H1 (cell line): ENCODE data around the gene CEP104. TPM values are rescaled to one million over a fixed set of nuclear protein-coding genes. Genes with fewer than 3 reads are reported as not detected.

Source experiments
- CTCF ChIA-PET: fragments of 300-600 bp; sonication (Branson Sonifier 250); formaldehyde crosslinking; loops from one replicate; lab custom pipeline; 2021; ENCODE audit not compliant: partially characterized antibody; lab: Charles Lee
- POLR2A ChIA-PET: fragments of 300-600 bp; sonication (Branson Sonifier 250); formaldehyde crosslinking; loops from one replicate; lab custom pipeline; 2021; ENCODE audit warnings: inconsistent platforms; ENCODE audit not compliant: partially characterized antibody; lab: Charles Lee
- DNase-seq, 2 experiments: peaks; one replicate each; pipeline versions ENCODE4 v3.0.0 to v3.0.0-alpha.2; 2010 to 2022; ENCODE audit warnings: low spot score in 2 of 2, low read depth in 1 of 2, mixed read lengths in 1 of 2
- FAIRE-seq: peaks from 2 replicates; lab custom pipeline; 2011; peaks lifted over from hg19 to GRCh38; lab: Jason Lieb, UNC
- H2AFZ ChIP-seq: 2 replicates; pipeline ENCODE4 v1.8.1; 2012; ENCODE audit warnings: low read length, inconsistent platforms
- H2AK5ac ChIP-seq: 2 replicates; pipeline ENCODE4 v1.6.1; 2013; ENCODE audit warnings: low read depth, low read length
- H2BK120ac ChIP-seq: replicated peaks from 2 replicates; pipeline ENCODE3; 2013; ENCODE audit warnings: low read depth, low read length, inconsistent platforms
- H2BK12ac ChIP-seq: 2 replicates; pipeline ENCODE4 v1.6.1; 2013; ENCODE audit warnings: low read depth, low read length
- H2BK15ac ChIP-seq: 2 replicates; pipeline ENCODE4 v1.6.1; 2013; ENCODE audit warnings: low read length
- H2BK20ac ChIP-seq: 2 replicates; pipeline ENCODE4 v1.6.1; 2013; ENCODE audit warnings: low read length
- H2BK5ac ChIP-seq: 2 replicates; pipeline ENCODE4 v1.6.1; 2013; ENCODE audit warnings: low read depth, low read length
- H3K14ac ChIP-seq: 2 replicates; pipeline ENCODE4 v1.6.1; 2013; ENCODE audit warnings: inconsistent platforms; ENCODE audit not compliant: insufficient read length
- H3K18ac ChIP-seq: 2 replicates; pipeline ENCODE4 v1.6.1; 2013; ENCODE audit warnings: low read length; ENCODE audit errors: extremely low read depth
- H3K23ac ChIP-seq: 2 replicates; pipeline ENCODE4 v1.6.1; 2013; ENCODE audit warnings: inconsistent platforms; ENCODE audit not compliant: insufficient read length
- H3K23me2 ChIP-seq: 2 replicates; pipeline ENCODE4 v1.6.1; 2013; ENCODE audit warnings: low read depth, low read length
- H3K27ac ChIP-seq: 2 replicates; pipeline ENCODE4 v1.6.1; 2011; ENCODE audit warnings: low read depth, low read length, inconsistent platforms
- H3K27me3 ChIP-seq, 4 experiments: replicated peaks in 1 of 4; 1 replicate in 1 of 4; 2 replicates in 3 of 4; pipeline versions ENCODE4 v1.6.1 to v1.8.1; 2011 to 2013; ENCODE audit warnings: low read length in 3 of 4, mild to moderate bottlenecking in 3 of 4, inconsistent platforms in 2 of 4, mixed read lengths in 2 of 4, moderate library complexity in 1 of 4; ENCODE audit not compliant: control insufficient read depth in 3 of 4, insufficient read depth in 3 of 4; ENCODE audit errors: extremely low read depth in 1 of 4
- H3K36me3 ChIP-seq, 4 experiments: 2 replicates each; pipeline versions ENCODE4 v1.6.1 to v1.8.1; 2011 to 2013; ENCODE audit warnings: mild to moderate bottlenecking in 4 of 4, low read length in 3 of 4, moderate library complexity in 2 of 4, control low read depth in 1 of 4, inconsistent platforms in 1 of 4; ENCODE audit not compliant: insufficient read depth in 4 of 4, control insufficient read depth in 2 of 4
- H3K4ac ChIP-seq: replicated peaks from 2 replicates; pipeline ENCODE3; 2013; ENCODE audit warnings: low read length, low read depth, mixed read lengths, inconsistent platforms; ENCODE audit not compliant: insufficient read length
- H3K4me1 ChIP-seq, 4 experiments: replicated peaks in 1 of 4; 1 replicate in 1 of 4; 2 replicates in 3 of 4; pipeline versions ENCODE4 v1.6.1 to v1.8.1; 2011 to 2013; ENCODE audit warnings: low read length in 3 of 4, inconsistent platforms in 2 of 4, mixed read lengths in 1 of 4; ENCODE audit not compliant: insufficient read depth in 4 of 4, control insufficient read depth in 3 of 4
- H3K4me2 ChIP-seq, 2 experiments: 2 replicates each; pipeline versions ENCODE4 v1.6.1 to v1.8.1; 2011 to 2013; ENCODE audit warnings: low read depth in 2 of 2, low read length in 2 of 2, control low read depth in 1 of 2, inconsistent platforms in 1 of 2, mild to moderate bottlenecking in 1 of 2; ENCODE audit not compliant: insufficient read depth in 1 of 2
- H3K4me3 ChIP-seq, 4 experiments: fragments of 200-600, 300-600 bp in 1 of 4; sonication (generic), shearing (Covaris generic), sonication (Bioruptor Twin) in 1 of 4; 2 replicates each; pipeline versions ENCODE4 v1.5.1 to v1.8.1; 2011 to 2016; ENCODE audit warnings: low read length in 4 of 4, low read depth in 3 of 4, control low read depth in 2 of 4, inconsistent platforms in 2 of 4, mild to moderate bottlenecking in 2 of 4, mixed read lengths in 1 of 4, moderate library complexity in 1 of 4; ENCODE audit not compliant: insufficient read depth in 2 of 4; ENCODE audit errors: extremely low read depth in 1 of 4
- H3K56ac ChIP-seq: replicated peaks from 2 replicates; pipeline ENCODE3; 2013; ENCODE audit warnings: low read depth, mild to moderate bottlenecking, mixed read lengths, low read length, inconsistent platforms; ENCODE audit not compliant: insufficient read length
- H3K79me1 ChIP-seq: 2 replicates; pipeline ENCODE4 v1.6.1; 2013; ENCODE audit warnings: low read depth, low read length, control low read depth
- H3K79me2 ChIP-seq, 2 experiments: 2 replicates each; pipeline versions ENCODE4 v1.6.1 to v1.8.1; 2012 to 2013; ENCODE audit warnings: low read length in 2 of 2, mild to moderate bottlenecking in 2 of 2, inconsistent platforms in 1 of 2; ENCODE audit not compliant: insufficient read depth in 2 of 2, control insufficient read depth in 1 of 2
- H3K9ac ChIP-seq, 4 experiments: replicated peaks in 1 of 4; 1 replicate in 1 of 4; 2 replicates in 3 of 4; pipeline versions ENCODE4 v1.6.1 to v1.8.1; 2011 to 2013; ENCODE audit warnings: low read depth in 3 of 4, low read length in 3 of 4, control low read depth in 2 of 4, mild to moderate bottlenecking in 2 of 4, moderate library complexity in 2 of 4, inconsistent platforms in 1 of 4; ENCODE audit errors: extremely low read depth in 1 of 4
- H3K9me3 ChIP-seq, 2 experiments: 2 replicates each; pipeline versions ENCODE4 v1.6.1 to v1.8.1; 2012 to 2013; ENCODE audit warnings: mild to moderate bottlenecking in 2 of 2, moderate library complexity in 2 of 2, control low read depth in 1 of 2, inconsistent platforms in 1 of 2, low read depth in 1 of 2, low read length in 1 of 2, mixed read lengths in 1 of 2; ENCODE audit not compliant: insufficient read depth in 2 of 2
- H4K20me1 ChIP-seq, 2 experiments: replicated peaks in 1 of 2; 2 replicates each; pipeline versions ENCODE3 to v1.8.1; 2011 to 2013; ENCODE audit warnings: inconsistent platforms in 2 of 2, low read length in 2 of 2, mild to moderate bottlenecking in 1 of 2; ENCODE audit not compliant: insufficient read depth in 2 of 2, control insufficient read depth in 1 of 2
- H4K5ac ChIP-seq: 2 replicates; pipeline ENCODE4 v1.6.1; 2013; ENCODE audit warnings: low read length, low read depth, mixed read lengths, inconsistent platforms; ENCODE audit not compliant: insufficient read length
- H4K8ac ChIP-seq: 2 replicates; pipeline ENCODE4 v1.8.0; 2013; ENCODE audit warnings: mild to moderate bottlenecking, moderate library complexity, low read length, inconsistent platforms; ENCODE audit not compliant: insufficient read depth; ENCODE audit errors: extremely low read depth
- H4K91ac ChIP-seq: replicated peaks from 2 replicates; pipeline ENCODE3; 2013; ENCODE audit warnings: low read length, mixed read lengths, inconsistent platforms; ENCODE audit not compliant: insufficient read length
- BACH1 ChIP-seq: IDR thresholded peaks from 2 replicates; pipeline ENCODE4 v1.6.1; 2012; ENCODE audit warnings: low read length, improper control_type of control experiment
- BCL11A ChIP-seq, 2 experiments: IDR thresholded peaks; one replicate each; pipeline ENCODE4 v1.6.1; 2011; ENCODE audit warnings: low read depth in 2 of 2, low read length in 2 of 2, mild to moderate bottlenecking in 2 of 2
- CREB1 ChIP-seq: IDR thresholded peaks from 2 replicates; pipeline ENCODE4 v1.6.1; 2012; ENCODE audit warnings: inconsistent platforms
- GTF2F1 ChIP-seq: IDR thresholded peaks from 2 replicates; pipeline ENCODE4 v1.6.1; 2012; ENCODE audit warnings: low read depth, low read length, improper control_type of control experiment, borderline replicate concordance
- PHF8 ChIP-seq: fragments of 200-600 bp; sonication (generic); conservative IDR thresholded peaks from 2 replicates; pipeline ENCODE4 v1.7.1; 2012; ENCODE audit warnings: low read depth, mild to moderate bottlenecking, inconsistent platforms, low read length, moderate library complexity
- RXRA ChIP-seq: IDR thresholded peaks from 2 replicates; pipeline ENCODE4 v1.6.1; 2011; ENCODE audit warnings: low read depth, mild to moderate bottlenecking, low read length, moderate library complexity; ENCODE audit not compliant: insufficient read depth
- SIN3A ChIP-seq, 2 experiments: IDR thresholded peaks in 1 of 2; conservative IDR thresholded peaks in 1 of 2; 2 replicates each; pipeline ENCODE4 v1.6.1; 2011 to 2012; ENCODE audit warnings: low read length in 2 of 2, improper control_type of control experiment in 1 of 2, low read depth in 1 of 2, mild to moderate bottlenecking in 1 of 2
- TAF7 ChIP-seq: optimal IDR thresholded peaks from 2 replicates; pipeline ENCODE3; 2011; ENCODE audit warnings: low read depth, mild to moderate bottlenecking, inconsistent platforms, low read length, moderate library complexity, borderline replicate concordance
- TEAD4 ChIP-seq: IDR thresholded peaks from 2 replicates; pipeline ENCODE4 v1.6.1; 2012; ENCODE audit warnings: low read depth, low read length, inconsistent platforms, mixed read lengths
- WGBS, 2 experiments: shearing (Covaris generic) in 1 of 2; methylation state at CpG; one replicate each; pipeline versions ENCODE4 v1.1.6 to v1.1.7; 2013 to 2015; ENCODE audit warnings: low lambda C conversion rate in 2 of 2, mixed read lengths in 2 of 2, inconsistent platforms in 1 of 2, low coverage in 1 of 2, missing lambda C conversion rate in 1 of 2; ENCODE audit not compliant: insufficient replicate concordance in 2 of 2, insufficient coverage in 1 of 2, insufficient read length in 1 of 2; ENCODE audit errors: extremely low coverage in 1 of 2, missing lambda C conversion rate in 1 of 2; 5-methylcytosine and 5-hydroxymethylcytosine counted together
- polyA plus RNA-seq, 7 experiments: library from polyadenylated mRNA; depleted of rRNA in 3 of 7; stranded (reverse) in 5 of 7; unstranded in 2 of 7; fragments of >200 nt in 5 of 7; fragments of 200-250 nt in 2 of 7; gene quantifications; 1 replicate in 5 of 7; 2 replicates in 1 of 7; 4 replicates in 1 of 7; pipeline versions ENCODE4 v1.2.1 to v1.2.3, GENCODE V29; 2011 to 2013; ENCODE audit warnings: missing spikeins in 2 of 7, mixed read lengths in 2 of 7
- total RNA-seq: library from RNA; stranded (reverse); fragmentation: NEBNext Ultra II Directional; extraction: Animal tissue kit (Norgen Biotek cat#: 25700); gene quantifications from 2 replicates; pipeline ENCODE4 v1.2.1, GENCODE V29; 2021
- TF ChIP-seq, protein P1 (sequence below): IDR thresholded peaks from 2 replicates; pipeline ENCODE4 v1.6.1; 2012; ENCODE audit warnings: low read length, inconsistent platforms

Gene CEP104
- total and polyA plus RNA-seq, 2 of the 8 experiments (the other 6 are each of a cell fraction or from before 2014, with no cell fraction given): 8.0 to 43.9 TPM

DNA sequence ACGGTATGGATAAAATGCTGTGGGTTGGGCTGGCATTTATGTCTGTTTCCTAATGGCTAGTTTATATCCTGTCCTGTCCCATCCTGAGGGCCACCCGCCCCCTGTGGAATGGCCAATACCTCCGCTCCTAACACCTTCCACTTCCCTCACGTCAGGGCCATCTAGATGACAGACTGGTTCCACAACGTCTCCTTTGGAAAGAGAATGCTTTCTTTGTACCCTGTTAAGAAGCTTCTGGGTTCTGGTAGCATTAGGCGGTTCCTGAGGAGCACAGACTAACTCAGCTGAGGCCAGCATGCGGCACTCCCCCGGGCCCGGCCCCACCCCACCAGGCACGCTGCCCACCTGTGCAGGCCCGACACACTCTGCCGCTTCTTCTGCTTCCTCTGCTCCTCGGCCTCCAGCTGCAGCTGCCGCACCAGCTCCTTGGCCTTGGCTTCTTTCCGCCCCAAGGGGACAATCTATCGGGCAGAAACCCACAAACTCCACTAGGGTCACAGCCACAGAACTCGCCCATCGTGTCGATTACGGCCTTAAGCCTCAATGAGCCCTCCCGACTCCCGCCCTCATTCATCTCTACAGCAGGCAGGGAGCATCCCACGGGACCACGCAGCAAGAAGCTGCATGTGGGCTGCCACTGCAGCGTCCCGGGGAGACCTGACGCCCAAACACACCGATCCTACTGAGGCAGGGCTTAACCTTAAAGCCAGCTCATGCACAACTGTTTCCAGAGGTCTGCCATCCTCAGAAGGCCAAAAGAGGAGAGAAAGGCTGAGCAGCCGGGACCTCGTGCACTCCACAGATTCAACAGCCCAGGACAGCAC is 73.1 kb downstream of the CEP104 start:
- Histone ChIP-seq H3K4me1 (no peaks in the 10 kb centered on the region; a peak in 2 of 7 replicates), H3K23ac (no peak overlapping the region), H4K20me1 (peaks cover 10 to 25% of the 10 kb centered on the region in 2 experiments), H4K91ac (no peak overlapping the region), H3K14ac (no peak overlapping the region), H3K4ac (no peak overlapping the region), H3K9me3 (no peaks in the 10 kb centered on the region), H2AFZ (no peak overlapping the region), H4K8ac (no peak overlapping the region), H2BK12ac (no peak overlapping the region), H3K18ac (no peak overlapping the region), H2BK5ac (no peak overlapping the region), H3K36me3 (peaks cover 33 to 68% (median 60%) of the 10 kb centered on the region in 4 experiments), H3K56ac (no peak overlapping the region), H3K9ac (no peak overlapping the region), H3K4me3 (no peak overlapping the region), H3K4me2 (no peak overlapping the region), H3K23me2 (no peaks in the 10 kb centered on the region), H2BK120ac (no peak overlapping the region), H3K79me1 (peaks cover 14% of the 10 kb centered on the region; the same call in 1 of the 2 replicates), H2BK20ac (no peak overlapping the region), H4K5ac (no peak overlapping the region), H2AK5ac (no peak overlapping the region), H3K79me2 (peaks cover 0 to 19% of the 10 kb centered on the region in 2 experiments; a peak in 2 of 4 replicates), H2BK15ac (no peak overlapping the region), H3K27ac (no peak overlapping the region), H3K27me3 (no peaks in the 10 kb centered on the region; a peak in 1 of 7 replicates)
- WGBS, 2 experiments: 94% methylated on average over 30 of the region's 30 CpGs; no CpG with 5 or more reads in 1 of the 2 experiments
- FAIRE-seq (no peak), DNase-seq (no peak)
- no peak for TF ChIP-seq SIN3A (conservative IDR thresholded peaks at IDR 0.05 in 1 of 2, IDR thresholded peaks at IDR 0.05 in 1 of 2; ENCODE audit: low read depth in 1 of 2, low read length in 2 of 2)
- TF ChIP-seq, protein P1, sequence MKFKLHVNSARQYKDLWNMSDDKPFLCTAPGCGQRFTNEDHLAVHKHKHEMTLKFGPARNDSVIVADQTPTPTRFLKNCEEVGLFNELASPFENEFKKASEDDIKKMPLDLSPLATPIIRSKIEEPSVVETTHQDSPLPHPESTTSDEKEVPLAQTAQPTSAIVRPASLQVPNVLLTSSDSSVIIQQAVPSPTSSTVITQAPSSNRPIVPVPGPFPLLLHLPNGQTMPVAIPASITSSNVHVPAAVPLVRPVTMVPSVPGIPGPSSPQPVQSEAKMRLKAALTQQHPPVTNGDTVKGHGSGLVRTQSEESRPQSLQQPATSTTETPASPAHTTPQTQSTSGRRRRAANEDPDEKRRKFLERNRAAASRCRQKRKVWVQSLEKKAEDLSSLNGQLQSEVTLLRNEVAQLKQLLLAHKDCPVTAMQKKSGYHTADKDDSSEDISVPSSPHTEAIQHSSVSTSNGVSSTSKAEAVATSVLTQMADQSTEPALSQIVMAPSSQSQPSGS: no peak
- TF ChIP-seq GTF2F1: no peak
- no peak for TF ChIP-seq PHF8
- no peak for TF ChIP-seq TAF7
- no peak for TF ChIP-seq CREB1
- no peak for TF ChIP-seq TEAD4
- TF ChIP-seq BACH1: no peak
- TF ChIP-seq BCL11A (IDR thresholded peaks at IDR 0.05; ENCODE audit: low read depth in 2 of 2, low read length in 2 of 2): no peak
- TF ChIP-seq RXRA: no peak
- POLR2A ChIA-PET: interaction anchor here (0.9 to 2.3 kb wide), 3 partner anchors 9 to 70 kb away, joined by 3 to 11 read pairs (median 3); no protein-coding TSS in a partner anchor
- CTCF ChIA-PET: interaction anchor here (0.6 to 5.7 kb wide), 8 partner anchors 7 to 331 kb away, joined by 3 to 40 read pairs (median 20); partner anchors contain the start of gene LRRC47
